ENCODE results near the gene YIPF1. TPM values are rescaled to one million over a fixed set of nuclear protein-coding genes. Genes with fewer than 3 reads are reported as not detected.

YIPF1 gene
- polyA plus RNA-seq, 1 of the 3 experiments (the other 2 are of a cell fraction): 23.1 TPM

DNA sequence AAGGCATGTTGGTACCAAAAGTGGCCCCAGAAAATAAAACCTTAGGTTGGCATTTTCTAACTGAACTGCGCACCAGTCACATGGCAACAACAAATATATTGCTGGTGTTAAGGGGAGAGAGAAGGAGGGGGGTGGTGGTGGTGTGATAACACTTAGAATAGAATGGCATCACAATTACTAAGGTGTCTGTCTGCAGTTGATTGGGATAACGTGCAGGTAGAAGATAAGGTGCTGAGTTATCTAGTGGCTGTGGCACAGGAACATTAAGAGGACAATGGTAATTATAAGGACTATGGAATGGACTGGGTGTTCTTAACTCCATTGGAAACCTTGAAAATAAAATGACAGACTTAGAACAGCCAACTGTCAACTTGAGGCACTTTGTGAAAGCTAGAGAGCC is 1.4 kb upstream of the YIPF1 start:
- Histone ChIP-seq H3K9ac (no peak overlapping the region), H3F3A (replicated peaks; ENCODE audit: insufficient read depth) (no peaks in the 10 kb centered on the region), H3K79me2 (ENCODE audit: insufficient read depth) (no peaks in the 10 kb centered on the region), H3K4me1 (ENCODE audit: control insufficient read depth in 1 of 2, insufficient read depth in 2 of 2, low read depth in 1 of 2, low read length in 1 of 2) (peaks cover 0 to 7% of the 10 kb centered on the region in 2 experiments; a peak in 2 of 4 replicates), H4K20me1 (ENCODE audit: insufficient read depth) (no peaks in the 10 kb centered on the region), H3K27ac (ENCODE audit: low read depth in 2 of 2, low read length in 1 of 2) (no peak overlapping the region), H3K9me3 (no peaks in the 10 kb centered on the region), H3K36me3 (replicated peaks in 1 of 2; ENCODE audit: control insufficient read depth in 1 of 2, insufficient read depth in 2 of 2, low read length in 1 of 2) (peaks cover 5 to 8% of the 10 kb centered on the region in 2 experiments), H2AFZ (ENCODE audit: low read depth) (no peak overlapping the region), H3K27me3 (ENCODE audit: insufficient read depth) (no peaks in the 10 kb centered on the region), H3K9me2 (no peaks in the 10 kb centered on the region), H3K4me3 (ENCODE audit: low read depth in 2 of 2, low read length in 1 of 2) (no peak overlapping the region), H3K4me2 (no peak overlapping the region)
- ChIA-PET CTCF (interaction anchor here (7.4 kb wide), 1 partner anchor 12 kb away, joined by 38 read pairs; no protein-coding TSS in a partner anchor), POLR2A (no interaction called here)
- WGBS (ENCODE audit: low lambda C conversion rate): 92% methylated on average over 2 of the region's 2 CpGs
- DNase-seq: no peak
- TF ChIP-seq SIN3A (IDR thresholded peaks at IDR 0.05; ENCODE audit: borderline replicate concordance, low read depth, low read length): no peak
- no peak for TF ChIP-seq RFX5 (IDR thresholded peaks at IDR 0.05; ENCODE audit: low read length)
- TF ChIP-seq TCF12 (IDR thresholded peaks at IDR 0.05): no peak
- no peak for TF ChIP-seq MXI1 (IDR thresholded peaks at IDR 0.05; ENCODE audit: low read depth, low read length)
- TF ChIP-seq, protein P1, sequence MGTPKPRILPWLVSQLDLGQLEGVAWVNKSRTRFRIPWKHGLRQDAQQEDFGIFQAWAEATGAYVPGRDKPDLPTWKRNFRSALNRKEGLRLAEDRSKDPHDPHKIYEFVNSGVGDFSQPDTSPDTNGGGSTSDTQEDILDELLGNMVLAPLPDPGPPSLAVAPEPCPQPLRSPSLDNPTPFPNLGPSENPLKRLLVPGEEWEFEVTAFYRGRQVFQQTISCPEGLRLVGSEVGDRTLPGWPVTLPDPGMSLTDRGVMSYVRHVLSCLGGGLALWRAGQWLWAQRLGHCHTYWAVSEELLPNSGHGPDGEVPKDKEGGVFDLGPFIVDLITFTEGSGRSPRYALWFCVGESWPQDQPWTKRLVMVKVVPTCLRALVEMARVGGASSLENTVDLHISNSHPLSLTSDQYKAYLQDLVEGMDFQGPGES (IDR thresholded peaks at IDR 0.05; ENCODE audit: low read depth, low read length): no peak
- TF ChIP-seq NRF1 (IDR thresholded peaks at IDR 0.05; ENCODE audit: low read depth, low read length): no peak
- no peak for TF ChIP-seq MEF2A (IDR thresholded peaks at IDR 0.05; ENCODE audit: borderline replicate concordance, low read depth)
- no peak for TF ChIP-seq CHD2 (IDR thresholded peaks at IDR 0.05; ENCODE audit: low read length, partially characterized antibody)
- TF ChIP-seq FOSL2 (IDR thresholded peaks at IDR 0.05; ENCODE audit: borderline replicate concordance, low read depth): no peak

GRCh38 chr1:53890522-53890941 is 935 bp upstream of the YIPF1 start:
- TF ChIP-seq, protein P2, sequence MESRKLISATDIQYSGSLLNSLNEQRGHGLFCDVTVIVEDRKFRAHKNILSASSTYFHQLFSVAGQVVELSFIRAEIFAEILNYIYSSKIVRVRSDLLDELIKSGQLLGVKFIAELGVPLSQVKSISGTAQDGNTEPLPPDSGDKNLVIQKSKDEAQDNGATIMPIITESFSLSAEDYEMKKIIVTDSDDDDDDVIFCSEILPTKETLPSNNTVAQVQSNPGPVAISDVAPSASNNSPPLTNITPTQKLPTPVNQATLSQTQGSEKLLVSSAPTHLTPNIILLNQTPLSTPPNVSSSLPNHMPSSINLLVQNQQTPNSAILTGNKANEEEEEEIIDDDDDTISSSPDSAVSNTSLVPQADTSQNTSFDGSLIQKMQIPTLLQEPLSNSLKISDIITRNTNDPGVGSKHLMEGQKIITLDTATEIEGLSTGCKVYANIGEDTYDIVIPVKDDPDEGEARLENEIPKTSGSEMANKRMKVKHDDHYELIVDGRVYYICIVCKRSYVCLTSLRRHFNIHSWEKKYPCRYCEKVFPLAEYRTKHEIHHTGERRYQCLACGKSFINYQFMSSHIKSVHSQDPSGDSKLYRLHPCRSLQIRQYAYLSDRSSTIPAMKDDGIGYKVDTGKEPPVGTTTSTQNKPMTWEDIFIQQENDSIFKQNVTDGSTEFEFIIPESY (IDR thresholded peaks at IDR 0.05; ENCODE audit: borderline replicate concordance, low read depth): no peak
- TF ChIP-seq YY1 (IDR thresholded peaks at IDR 0.05; ENCODE audit: low read depth) (no peak), RCOR1 (IDR thresholded peaks at IDR 0.05; ENCODE audit: low read length) (no peak), NFIC (IDR thresholded peaks at IDR 0.05; ENCODE audit: borderline replicate concordance) (no peak), SMC3 (IDR thresholded peaks at IDR 0.05; ENCODE audit: low read depth, low read length) (no peak), RFX5 (IDR thresholded peaks at IDR 0.05; ENCODE audit: low read length) (no peak)
- TF ChIP-seq, protein P3, sequence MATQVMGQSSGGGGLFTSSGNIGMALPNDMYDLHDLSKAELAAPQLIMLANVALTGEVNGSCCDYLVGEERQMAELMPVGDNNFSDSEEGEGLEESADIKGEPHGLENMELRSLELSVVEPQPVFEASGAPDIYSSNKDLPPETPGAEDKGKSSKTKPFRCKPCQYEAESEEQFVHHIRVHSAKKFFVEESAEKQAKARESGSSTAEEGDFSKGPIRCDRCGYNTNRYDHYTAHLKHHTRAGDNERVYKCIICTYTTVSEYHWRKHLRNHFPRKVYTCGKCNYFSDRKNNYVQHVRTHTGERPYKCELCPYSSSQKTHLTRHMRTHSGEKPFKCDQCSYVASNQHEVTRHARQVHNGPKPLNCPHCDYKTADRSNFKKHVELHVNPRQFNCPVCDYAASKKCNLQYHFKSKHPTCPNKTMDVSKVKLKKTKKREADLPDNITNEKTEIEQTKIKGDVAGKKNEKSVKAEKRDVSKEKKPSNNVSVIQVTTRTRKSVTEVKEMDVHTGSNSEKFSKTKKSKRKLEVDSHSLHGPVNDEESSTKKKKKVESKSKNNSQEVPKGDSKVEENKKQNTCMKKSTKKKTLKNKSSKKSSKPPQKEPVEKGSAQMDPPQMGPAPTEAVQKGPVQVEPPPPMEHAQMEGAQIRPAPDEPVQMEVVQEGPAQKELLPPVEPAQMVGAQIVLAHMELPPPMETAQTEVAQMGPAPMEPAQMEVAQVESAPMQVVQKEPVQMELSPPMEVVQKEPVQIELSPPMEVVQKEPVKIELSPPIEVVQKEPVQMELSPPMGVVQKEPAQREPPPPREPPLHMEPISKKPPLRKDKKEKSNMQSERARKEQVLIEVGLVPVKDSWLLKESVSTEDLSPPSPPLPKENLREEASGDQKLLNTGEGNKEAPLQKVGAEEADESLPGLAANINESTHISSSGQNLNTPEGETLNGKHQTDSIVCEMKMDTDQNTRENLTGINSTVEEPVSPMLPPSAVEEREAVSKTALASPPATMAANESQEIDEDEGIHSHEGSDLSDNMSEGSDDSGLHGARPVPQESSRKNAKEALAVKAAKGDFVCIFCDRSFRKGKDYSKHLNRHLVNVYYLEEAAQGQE (IDR thresholded peaks at IDR 0.05; ENCODE audit: low read depth, low read length): no peak
- H3F3A ChIP-seq (replicated peaks; ENCODE audit: insufficient read depth): no peaks in the 10 kb centered on the region
- H3K36me3 ChIP-seq (replicated peaks in 1 of 2; ENCODE audit: control insufficient read depth in 1 of 2, insufficient read depth in 2 of 2, low read length in 1 of 2): peaks cover 5 to 8% of the 10 kb centered on the region in 2 experiments
- DNase-seq: no peak
- no peaks in the 10 kb centered on the region for H3K9me2 ChIP-seq
- peak overlapping the region; percentile 70 for H3K4me2 ChIP-seq
- H3K4me1 ChIP-seq (ENCODE audit: control insufficient read depth in 1 of 2, insufficient read depth in 2 of 2, low read depth in 1 of 2, low read length in 1 of 2): peaks cover 0 to 7% of the 10 kb centered on the region in 2 experiments; a peak in 2 of 4 replicates
- no peaks in the 10 kb centered on the region for H3K9me3 ChIP-seq
- H4K20me1 ChIP-seq (ENCODE audit: insufficient read depth): no peaks in the 10 kb centered on the region
- WGBS (ENCODE audit: low lambda C conversion rate): 96% methylated on average over 7 of the region's 7 CpGs
- peak overlapping the region; percentile 71 for H3K9ac ChIP-seq
- ChIA-PET POLR2A (interaction anchor here (1.8 kb wide), 1 partner anchor 55 kb away, joined by 4 read pairs; the partner anchor contains the start of genes IFT25 and LRRC42), CTCF (interaction anchor here (0.5 to 7.4 kb wide), 4 partner anchors 12 to 903 kb away, joined by 3 to 38 read pairs (median 6); no protein-coding TSS in a partner anchor)
- no peaks in the 10 kb centered on the region for H3K27me3 ChIP-seq (ENCODE audit: insufficient read depth)
- peak overlapping the region in 1 of 2 experiments; percentile 80; a peak in 1 of 4 replicates for H3K4me3 ChIP-seq (ENCODE audit: low read depth in 2 of 2, low read length in 1 of 2)
- H2AFZ ChIP-seq (ENCODE audit: low read depth): peak overlapping the region; percentile 84
- no peaks in the 10 kb centered on the region for H3K79me2 ChIP-seq (ENCODE audit: insufficient read depth)
- peak overlapping the region in 1 of 2 experiments; percentile 54; a peak in 2 of 4 replicates for H3K27ac ChIP-seq (ENCODE audit: low read depth in 2 of 2, low read length in 1 of 2)
